ENCODE measurements around the gene NPC1L1. TPM values are rescaled to one million over a fixed set of nuclear protein-coding genes. Genes with fewer than 3 reads are reported as not detected.

The NPC1L1 gene
- total and polyA plus RNA-seq, 2 of the 13 experiments (the other 11 are each of a cell fraction or from before 2014, with no cell fraction given), result 4.8 to 14.5 TPM

DNA sequence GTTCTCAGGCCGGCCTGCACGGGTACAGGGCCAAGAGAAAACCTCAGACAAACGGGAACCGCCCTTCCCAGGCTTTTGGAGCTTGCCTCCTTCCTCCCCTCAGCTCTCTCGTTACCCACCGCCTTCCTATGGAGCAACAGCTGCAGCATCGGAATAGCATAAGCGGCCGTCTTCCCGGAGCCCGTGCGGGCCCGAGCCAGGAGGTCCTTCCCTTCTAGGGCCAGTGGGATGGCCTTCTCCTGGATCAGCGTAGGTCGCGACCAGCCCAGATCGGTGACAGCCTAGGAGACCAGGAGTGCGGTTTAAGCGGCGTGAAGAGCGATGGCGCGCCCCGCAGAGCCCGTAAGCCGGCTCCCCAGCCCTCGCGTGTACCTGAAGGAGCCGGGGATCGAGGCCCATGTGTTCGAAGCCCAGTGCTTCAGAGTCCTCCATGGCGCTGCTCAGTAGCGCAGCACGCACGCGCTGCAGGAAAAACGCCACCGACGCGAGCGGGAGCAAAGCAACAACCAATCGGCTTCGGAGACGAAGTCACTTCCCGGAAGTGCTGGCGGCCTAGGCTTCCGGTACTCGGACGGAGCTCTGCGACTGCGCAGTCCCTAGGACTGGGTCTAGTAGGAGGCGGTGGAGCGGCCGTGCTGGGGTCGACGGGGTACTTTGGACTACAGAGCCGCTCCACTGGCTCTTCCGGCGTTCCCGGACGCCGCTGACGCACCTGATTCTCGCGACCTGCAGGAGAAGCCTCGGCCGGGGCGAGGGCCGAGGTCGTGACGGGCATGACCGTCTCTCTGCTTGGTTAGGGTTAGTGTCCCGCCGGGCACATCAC is 32.5 kb upstream of the NPC1L1 start, which contains the start of gene DDX56 (continued):
- no peak; the same call in none of the 2 replicates for TF ChIP-seq ESRRA (CRISPR knock-in tag; IDR thresholded peaks at IDR 0.05; ENCODE audit: low read depth)
- peak; percentile 91; the same call in 1 of the 2 replicates for TF ChIP-seq ZNF703 (CRISPR knock-in tag; IDR thresholded peaks at IDR 0.05; ENCODE audit: borderline replicate concordance)
- TF ChIP-seq ZNF891 (CRISPR knock-in tag; IDR thresholded peaks at IDR 0.05), result peak; percentile 98
- no peak for TF ChIP-seq ZKSCAN5 (CRISPR knock-in tag; IDR thresholded peaks at IDR 0.05)
- TF ChIP-seq, protein P1, sequence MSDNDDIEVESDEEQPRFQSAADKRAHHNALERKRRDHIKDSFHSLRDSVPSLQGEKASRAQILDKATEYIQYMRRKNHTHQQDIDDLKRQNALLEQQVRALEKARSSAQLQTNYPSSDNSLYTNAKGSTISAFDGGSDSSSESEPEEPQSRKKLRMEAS (IDR thresholded peaks at IDR 0.05), result peak; percentile 99
- peak; percentile 88 for TF ChIP-seq IRX3 (CRISPR knock-in tag; IDR thresholded peaks at IDR 0.05; ENCODE audit: borderline replicate concordance, low read depth)
- no peak for TF ChIP-seq ZNF75D (CRISPR knock-in tag; IDR thresholded peaks at IDR 0.05; ENCODE audit: borderline replicate concordance)
- TF ChIP-seq SCMH1 (CRISPR knock-in tag; IDR thresholded peaks at IDR 0.05; ENCODE audit: borderline replicate concordance), result no peak
- TF ChIP-seq, protein P2, sequence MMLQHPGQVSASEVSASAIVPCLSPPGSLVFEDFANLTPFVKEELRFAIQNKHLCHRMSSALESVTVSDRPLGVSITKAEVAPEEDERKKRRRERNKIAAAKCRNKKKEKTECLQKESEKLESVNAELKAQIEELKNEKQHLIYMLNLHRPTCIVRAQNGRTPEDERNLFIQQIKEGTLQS (CRISPR knock-in tag; IDR thresholded peaks at IDR 0.05), result no peak
- no peak for TF ChIP-seq ZNF562 (CRISPR knock-in tag; IDR thresholded peaks at IDR 0.05; ENCODE audit: borderline replicate concordance)
- TF ChIP-seq, protein P3, sequence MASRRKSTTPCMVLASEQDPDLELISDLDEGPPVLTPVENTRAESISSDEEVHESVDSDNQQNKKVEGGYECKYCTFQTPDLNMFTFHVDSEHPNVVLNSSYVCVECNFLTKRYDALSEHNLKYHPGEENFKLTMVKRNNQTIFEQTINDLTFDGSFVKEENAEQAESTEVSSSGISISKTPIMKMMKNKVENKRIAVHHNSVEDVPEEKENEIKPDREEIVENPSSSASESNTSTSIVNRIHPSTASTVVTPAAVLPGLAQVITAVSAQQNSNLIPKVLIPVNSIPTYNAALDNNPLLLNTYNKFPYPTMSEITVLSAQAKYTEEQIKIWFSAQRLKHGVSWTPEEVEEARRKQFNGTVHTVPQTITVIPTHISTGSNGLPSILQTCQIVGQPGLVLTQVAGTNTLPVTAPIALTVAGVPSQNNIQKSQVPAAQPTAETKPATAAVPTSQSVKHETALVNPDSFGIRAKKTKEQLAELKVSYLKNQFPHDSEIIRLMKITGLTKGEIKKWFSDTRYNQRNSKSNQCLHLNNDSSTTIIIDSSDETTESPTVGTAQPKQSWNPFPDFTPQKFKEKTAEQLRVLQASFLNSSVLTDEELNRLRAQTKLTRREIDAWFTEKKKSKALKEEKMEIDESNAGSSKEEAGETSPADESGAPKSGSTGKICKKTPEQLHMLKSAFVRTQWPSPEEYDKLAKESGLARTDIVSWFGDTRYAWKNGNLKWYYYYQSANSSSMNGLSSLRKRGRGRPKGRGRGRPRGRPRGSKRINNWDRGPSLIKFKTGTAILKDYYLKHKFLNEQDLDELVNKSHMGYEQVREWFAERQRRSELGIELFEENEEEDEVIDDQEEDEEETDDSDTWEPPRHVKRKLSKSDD (CRISPR knock-in tag; IDR thresholded peaks at IDR 0.05; ENCODE audit: low read depth), result 0 out of 2 replicates have a peak, but pooled peaks have one; percentile 15
- peak; percentile 68; the same call in 1 of the 2 replicates for TF ChIP-seq ZNF839 (CRISPR knock-in tag; IDR thresholded peaks at IDR 0.05; ENCODE audit: borderline replicate concordance)
- peak; percentile 89 for TF ChIP-seq KMT2A (CRISPR knock-in tag; IDR thresholded peaks at IDR 0.05)
- peak; percentile 69 for TF ChIP-seq ZNF777 (CRISPR knock-in tag; IDR thresholded peaks at IDR 0.05)
- TF ChIP-seq ZNF232 (CRISPR knock-in tag; IDR thresholded peaks at IDR 0.05; ENCODE audit: borderline replicate concordance), result peak; percentile 98
- TF ChIP-seq, protein P4, sequence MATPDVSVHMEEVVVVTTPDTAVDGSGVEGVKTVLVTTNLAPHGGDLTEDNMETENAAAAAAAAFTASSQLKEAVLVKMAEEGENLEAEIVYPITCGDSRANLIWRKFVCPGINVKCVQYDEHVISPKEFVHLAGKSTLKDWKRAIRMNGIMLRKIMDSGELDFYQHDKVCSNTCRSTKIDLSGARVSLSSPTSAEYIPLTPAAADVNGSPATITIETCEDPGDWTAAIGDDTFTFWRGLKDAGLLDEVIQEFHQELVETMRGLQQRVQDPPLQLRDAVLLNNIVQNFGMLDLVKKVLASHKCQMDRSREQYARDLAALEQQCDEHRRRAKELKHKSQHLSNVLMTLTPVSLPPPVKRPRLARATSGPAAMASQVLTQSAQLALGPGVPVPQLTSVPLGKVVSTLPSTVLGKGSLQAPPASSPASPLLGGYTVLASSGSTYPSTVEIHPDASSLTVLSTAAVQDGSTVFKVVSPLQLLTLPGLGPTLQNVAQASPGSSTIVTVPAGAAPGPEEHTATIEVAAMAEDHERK (CRISPR knock-in tag; IDR thresholded peaks at IDR 0.05; ENCODE audit: low read depth), result peak; percentile 74
- TF ChIP-seq ATF7-NPFF (CRISPR knock-in tag; IDR thresholded peaks at IDR 0.05; ENCODE audit: low read depth), result no peak; the same call in 1 of the 2 replicates
- no peak for TF ChIP-seq ZSCAN29 (CRISPR knock-in tag; conservative IDR thresholded peaks at IDR 0.05)
- peak; percentile 98 for TF ChIP-seq ELF1 (CRISPR knock-in tag; IDR thresholded peaks at IDR 0.05)
- TF ChIP-seq FOXA1 (IDR thresholded peaks at IDR 0.05), result no peak
- peak; percentile 14; the same call in 1 of the 2 replicates for TF ChIP-seq FOXA1 (CRISPR knock-in tag; IDR thresholded peaks at IDR 0.05)
- TF ChIP-seq BRD4 (CRISPR knock-in tag; IDR thresholded peaks at IDR 0.05), result peak; percentile 85; the same call in 1 of the 2 replicates
- no peak for TF ChIP-seq ZNF24 (IDR thresholded peaks at IDR 0.05)
- peak; percentile 96 for TF ChIP-seq ZFP36L1 (CRISPR knock-in tag; IDR thresholded peaks at IDR 0.05)
- TF ChIP-seq, protein P5, sequence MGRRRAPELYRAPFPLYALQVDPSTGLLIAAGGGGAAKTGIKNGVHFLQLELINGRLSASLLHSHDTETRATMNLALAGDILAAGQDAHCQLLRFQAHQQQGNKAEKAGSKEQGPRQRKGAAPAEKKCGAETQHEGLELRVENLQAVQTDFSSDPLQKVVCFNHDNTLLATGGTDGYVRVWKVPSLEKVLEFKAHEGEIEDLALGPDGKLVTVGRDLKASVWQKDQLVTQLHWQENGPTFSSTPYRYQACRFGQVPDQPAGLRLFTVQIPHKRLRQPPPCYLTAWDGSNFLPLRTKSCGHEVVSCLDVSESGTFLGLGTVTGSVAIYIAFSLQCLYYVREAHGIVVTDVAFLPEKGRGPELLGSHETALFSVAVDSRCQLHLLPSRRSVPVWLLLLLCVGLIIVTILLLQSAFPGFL (CRISPR knock-in tag; IDR thresholded peaks at IDR 0.05), result no peak

Measured in HepG2 (cell line).